Astrocyte of the cerebellum (primary cell): Measurements from ENCODE around the gene WNT3.

ENCODE experiments used
- DNase-seq: peaks from one replicate; pipeline ENCODE4 v3.0.0-alpha.2; 2011; ENCODE audit warnings: low read depth
- H3K4me3 ChIP-seq: 2 replicates; pipeline ENCODE4 v1.5.1; 2011; ENCODE audit warnings: mild to moderate bottlenecking, low read depth, low read length, moderate library complexity
- in situ Hi-C: cut with HindIII; loops from 2 replicates; pipeline ENCODE4 v1.10.0; 2017; ENCODE audit warnings: low sequenced_read_pairs
- TF ChIP-seq, protein P1 (sequence below): IDR thresholded peaks from 2 replicates; pipeline ENCODE4 v1.5.1; 2012; ENCODE audit warnings: low read length, low read depth, moderate library complexity, mild to moderate bottlenecking; ENCODE audit errors: missing control alignments

WNT3 gene

DNA sequence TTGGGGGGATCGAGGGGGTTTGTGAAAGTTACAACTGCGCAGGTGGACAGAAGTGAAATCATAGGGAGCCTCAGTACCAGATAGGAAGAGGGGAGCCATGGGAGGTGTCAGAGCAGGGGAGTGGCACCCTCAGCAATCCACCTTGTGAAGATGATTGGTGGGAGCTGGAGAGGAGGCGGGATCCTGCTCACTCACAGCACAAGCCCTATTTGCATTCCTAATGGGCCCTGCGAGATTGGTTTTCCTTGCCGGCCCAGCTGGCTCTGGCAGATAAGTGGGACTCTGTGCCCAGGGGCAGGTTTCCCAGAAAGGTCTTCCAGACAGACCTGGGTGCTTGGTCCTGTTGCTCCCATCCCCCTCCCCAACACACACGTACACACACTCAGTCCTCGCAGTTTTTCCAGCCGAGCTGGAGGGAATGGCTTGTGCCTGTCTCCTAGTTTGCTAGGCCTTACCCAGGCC is 9.4 kb downstream of the WNT3 start:
- in situ Hi-C loops, result no loop called here
- TF ChIP-seq, protein P1, sequence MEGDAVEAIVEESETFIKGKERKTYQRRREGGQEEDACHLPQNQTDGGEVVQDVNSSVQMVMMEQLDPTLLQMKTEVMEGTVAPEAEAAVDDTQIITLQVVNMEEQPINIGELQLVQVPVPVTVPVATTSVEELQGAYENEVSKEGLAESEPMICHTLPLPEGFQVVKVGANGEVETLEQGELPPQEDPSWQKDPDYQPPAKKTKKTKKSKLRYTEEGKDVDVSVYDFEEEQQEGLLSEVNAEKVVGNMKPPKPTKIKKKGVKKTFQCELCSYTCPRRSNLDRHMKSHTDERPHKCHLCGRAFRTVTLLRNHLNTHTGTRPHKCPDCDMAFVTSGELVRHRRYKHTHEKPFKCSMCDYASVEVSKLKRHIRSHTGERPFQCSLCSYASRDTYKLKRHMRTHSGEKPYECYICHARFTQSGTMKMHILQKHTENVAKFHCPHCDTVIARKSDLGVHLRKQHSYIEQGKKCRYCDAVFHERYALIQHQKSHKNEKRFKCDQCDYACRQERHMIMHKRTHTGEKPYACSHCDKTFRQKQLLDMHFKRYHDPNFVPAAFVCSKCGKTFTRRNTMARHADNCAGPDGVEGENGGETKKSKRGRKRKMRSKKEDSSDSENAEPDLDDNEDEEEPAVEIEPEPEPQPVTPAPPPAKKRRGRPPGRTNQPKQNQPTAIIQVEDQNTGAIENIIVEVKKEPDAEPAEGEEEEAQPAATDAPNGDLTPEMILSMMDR, result no peak
- no peak overlapping the region for H3K4me3 ChIP-seq
- DNase-seq, result no peak

DNA sequence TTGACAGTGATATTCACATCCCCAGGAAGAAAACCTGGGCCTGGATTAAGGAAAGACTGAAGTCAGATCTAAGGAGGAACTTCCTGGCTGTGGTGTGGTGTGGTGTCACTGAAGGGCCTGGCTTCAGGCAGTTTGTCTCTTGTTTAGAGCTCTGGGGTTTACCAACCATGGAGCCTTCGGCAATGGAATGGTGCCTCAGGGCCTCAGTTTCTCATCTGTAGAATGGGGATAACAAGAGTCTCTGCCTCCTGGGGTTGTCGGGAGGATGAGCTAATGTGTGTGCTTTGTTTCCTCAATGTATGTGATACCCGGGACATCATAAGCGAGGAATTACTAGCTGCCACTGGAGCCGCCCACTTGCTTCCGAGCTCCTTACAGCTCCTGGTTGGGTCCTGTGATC is 12.7 kb downstream of the WNT3 start:
- in situ Hi-C loops, result no loop called here
- TF ChIP-seq, protein P1, result no peak
- no peak overlapping the region for H3K4me3 ChIP-seq
- no peak for DNase-seq

DNA sequence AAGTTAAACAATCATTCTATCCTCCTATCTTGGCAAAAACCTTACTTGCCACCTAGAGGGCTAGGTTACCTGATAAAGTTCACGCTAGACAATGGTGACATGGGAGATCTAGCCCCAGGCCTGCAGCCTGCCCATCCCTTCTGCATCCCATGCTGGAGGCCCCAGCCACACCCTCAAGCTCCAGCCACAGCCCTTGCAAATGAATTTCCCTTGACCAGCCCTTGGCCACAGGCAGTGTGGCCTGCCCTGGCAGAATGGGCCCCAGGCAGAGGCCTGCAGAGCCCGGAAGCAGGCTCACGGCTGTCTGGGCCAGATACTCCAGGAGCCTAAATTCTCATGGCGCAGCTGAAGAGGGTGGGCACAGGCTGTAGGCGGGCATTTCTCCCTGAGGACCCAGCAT is 14.9 kb downstream of the WNT3 start:
- H3K4me3 ChIP-seq, result no peak overlapping the region
- TF ChIP-seq, protein P1, result no peak

DNA sequence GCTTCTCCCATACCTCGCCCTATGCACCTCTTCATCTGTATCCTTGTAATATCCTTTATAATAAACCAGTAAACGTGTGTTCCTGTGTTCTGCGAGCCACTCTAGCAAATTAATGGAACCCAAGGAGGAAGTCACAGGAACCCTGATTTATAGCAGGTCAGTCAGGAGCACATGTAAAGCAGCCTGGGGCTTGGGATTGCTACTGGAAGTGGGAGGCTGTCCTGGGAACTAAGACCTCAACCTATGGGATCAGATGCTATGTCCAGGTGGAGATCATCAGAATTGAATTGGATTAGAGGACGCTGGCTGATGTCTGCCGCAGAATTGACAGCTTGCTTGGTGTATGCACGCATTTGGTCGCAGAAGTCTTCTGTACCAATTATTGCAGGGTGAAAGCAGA is 15.7 kb downstream of the WNT3 start:
- in situ Hi-C loops, result no loop called here
- H3K4me3 ChIP-seq, result no peak overlapping the region
- TF ChIP-seq, protein P1, result no peak
- DNase-seq, result no peak

More for the DNA sequence above, 14.9 kb downstream of the WNT3 start:
- DNase-seq, result no peak
- in situ Hi-C loops, result no loop called here

DNA sequence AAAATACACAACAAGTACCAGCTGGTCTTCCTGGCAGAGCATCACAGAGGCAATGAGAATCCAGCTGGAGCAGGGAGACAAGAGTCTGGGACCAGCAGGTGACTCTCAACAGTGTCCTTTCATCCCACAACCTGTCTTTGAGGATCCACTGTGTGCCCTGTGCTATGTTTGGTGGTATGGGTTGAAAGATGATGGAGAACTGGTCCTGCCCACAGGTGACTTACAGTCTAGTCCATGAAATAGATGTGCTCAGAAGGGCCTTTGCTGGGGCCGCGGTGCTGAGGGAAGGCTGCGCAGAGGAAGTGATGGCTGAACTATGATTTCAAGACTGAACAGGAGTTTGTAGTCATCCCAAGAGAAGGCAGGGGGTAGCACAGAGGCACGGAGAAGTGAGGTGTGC is 17.9 kb downstream of the WNT3 start:
- no peak overlapping the region for H3K4me3 ChIP-seq
- DNase-seq, result no peak
- in situ Hi-C loops, result no loop called here
- TF ChIP-seq, protein P1, result no peak

DNA sequence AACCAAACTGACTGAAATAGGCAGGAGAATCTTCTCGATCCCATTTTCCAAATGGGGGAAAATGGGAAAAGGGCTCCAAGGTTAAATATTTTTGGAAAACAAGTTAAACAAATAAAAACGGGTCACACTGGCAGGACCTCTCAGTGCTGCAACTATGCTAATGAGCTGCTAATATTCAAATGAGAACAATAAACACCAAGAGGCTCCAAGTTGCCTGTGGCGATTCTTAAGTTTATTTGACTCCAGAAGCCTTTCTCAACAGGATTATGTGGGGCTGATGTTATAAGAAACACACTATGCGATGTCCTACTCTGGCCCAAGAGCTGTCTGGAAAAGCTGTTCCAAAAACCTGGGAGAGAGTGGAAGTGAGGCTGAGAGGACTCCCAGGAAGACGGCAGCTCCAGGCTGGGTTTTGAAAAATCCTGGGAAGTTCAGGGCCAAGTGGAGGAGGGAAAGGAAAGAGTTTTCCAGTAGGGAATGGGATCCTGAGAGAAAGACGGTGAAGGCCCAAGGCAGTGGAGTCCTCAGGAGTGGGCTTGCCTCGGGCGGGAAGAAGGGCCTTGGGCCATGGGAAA is 21.4 kb downstream of the WNT3 start:
- DNase-seq, result no peak
- in situ Hi-C loops, result no loop called here
- no peak overlapping the region for H3K4me3 ChIP-seq
- TF ChIP-seq, protein P1, result no peak
